ENCODE data around the gene PPP1R10. TPM values are rescaled to one million over a fixed set of nuclear protein-coding genes. Genes with fewer than 3 reads are reported as not detected.
A peak's percentile ranks its signal among the peaks of the same experiment; 100 is the strongest.

PPP1R10 gene
- total RNA-seq, 4 donors from 2014 or later, result 24.1 to 31.5 (median 27.0) TPM

DNA sequence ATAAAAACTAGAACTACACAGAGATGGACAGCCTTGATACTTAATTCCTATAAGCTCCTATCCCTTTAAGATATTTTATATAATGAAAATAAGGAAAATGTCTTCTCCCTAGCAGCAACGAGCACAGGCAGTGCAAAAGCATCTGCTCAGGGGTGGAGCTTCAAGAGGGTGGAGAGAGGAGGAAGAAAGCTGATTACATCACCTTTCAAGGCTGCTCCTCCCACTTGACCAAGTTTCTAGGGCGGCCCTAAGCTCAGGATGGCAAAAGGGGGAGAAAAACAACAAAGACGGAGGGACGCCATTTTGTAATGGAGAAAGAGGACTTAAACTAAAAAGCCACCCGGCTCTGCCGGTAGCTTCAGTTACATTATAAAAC, 2.2 kb downstream of the PPP1R10 start:
- H3K27me3 ChIP-seq, result no peaks in the 10 kb centered on the region
- TF ChIP-seq, protein P1, sequence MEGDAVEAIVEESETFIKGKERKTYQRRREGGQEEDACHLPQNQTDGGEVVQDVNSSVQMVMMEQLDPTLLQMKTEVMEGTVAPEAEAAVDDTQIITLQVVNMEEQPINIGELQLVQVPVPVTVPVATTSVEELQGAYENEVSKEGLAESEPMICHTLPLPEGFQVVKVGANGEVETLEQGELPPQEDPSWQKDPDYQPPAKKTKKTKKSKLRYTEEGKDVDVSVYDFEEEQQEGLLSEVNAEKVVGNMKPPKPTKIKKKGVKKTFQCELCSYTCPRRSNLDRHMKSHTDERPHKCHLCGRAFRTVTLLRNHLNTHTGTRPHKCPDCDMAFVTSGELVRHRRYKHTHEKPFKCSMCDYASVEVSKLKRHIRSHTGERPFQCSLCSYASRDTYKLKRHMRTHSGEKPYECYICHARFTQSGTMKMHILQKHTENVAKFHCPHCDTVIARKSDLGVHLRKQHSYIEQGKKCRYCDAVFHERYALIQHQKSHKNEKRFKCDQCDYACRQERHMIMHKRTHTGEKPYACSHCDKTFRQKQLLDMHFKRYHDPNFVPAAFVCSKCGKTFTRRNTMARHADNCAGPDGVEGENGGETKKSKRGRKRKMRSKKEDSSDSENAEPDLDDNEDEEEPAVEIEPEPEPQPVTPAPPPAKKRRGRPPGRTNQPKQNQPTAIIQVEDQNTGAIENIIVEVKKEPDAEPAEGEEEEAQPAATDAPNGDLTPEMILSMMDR (IDR thresholded peaks at IDR 0.05 in 4 of 5, conservative IDR thresholded peaks at IDR 0.05 in 1 of 5), result no peak
- TF ChIP-seq POLR2A (IDR thresholded peaks at IDR 0.05), result peak; percentile 73 to 95
- in situ Hi-C loops (cut with MboI; ENCODE audit: low sequenced_read_pairs in 4 of 4), result loop anchor here in 1 of 4 donors (25.0 kb wide), 1 partner anchor 1572 kb away; the partner anchor contains the start of genes AGER, AGPAT1, GPSM3 and PBX2
- no peaks in the 10 kb centered on the region for H3K9me3 ChIP-seq
- DNase-seq, result peak; percentile 91 to 93
- intact Hi-C loops (cut with DNase I; ENCODE audit: low total_unique reads), result loop anchor here (5.0 to 10.0 kb wide), 6 partner anchors 57 to 1210 kb away; partner anchors contain the start of genes DDX39B, DHX16, HLA-E and HSPA1B
- peak; percentile 73 to 76 for ATAC-seq
- H3K36me3 ChIP-seq, result peaks cover 3 to 19% of the 10 kb centered on the region in 2 donors
- H3K27ac ChIP-seq, result peak overlapping the region; percentile 95 to 99 (median 98)
- peak overlapping the region; percentile 71 to 89 (median 82) for H3K4me3 ChIP-seq
- H3K4me1 ChIP-seq, result peaks cover 46 to 54% of the 10 kb centered on the region in 2 donors

DNA sequence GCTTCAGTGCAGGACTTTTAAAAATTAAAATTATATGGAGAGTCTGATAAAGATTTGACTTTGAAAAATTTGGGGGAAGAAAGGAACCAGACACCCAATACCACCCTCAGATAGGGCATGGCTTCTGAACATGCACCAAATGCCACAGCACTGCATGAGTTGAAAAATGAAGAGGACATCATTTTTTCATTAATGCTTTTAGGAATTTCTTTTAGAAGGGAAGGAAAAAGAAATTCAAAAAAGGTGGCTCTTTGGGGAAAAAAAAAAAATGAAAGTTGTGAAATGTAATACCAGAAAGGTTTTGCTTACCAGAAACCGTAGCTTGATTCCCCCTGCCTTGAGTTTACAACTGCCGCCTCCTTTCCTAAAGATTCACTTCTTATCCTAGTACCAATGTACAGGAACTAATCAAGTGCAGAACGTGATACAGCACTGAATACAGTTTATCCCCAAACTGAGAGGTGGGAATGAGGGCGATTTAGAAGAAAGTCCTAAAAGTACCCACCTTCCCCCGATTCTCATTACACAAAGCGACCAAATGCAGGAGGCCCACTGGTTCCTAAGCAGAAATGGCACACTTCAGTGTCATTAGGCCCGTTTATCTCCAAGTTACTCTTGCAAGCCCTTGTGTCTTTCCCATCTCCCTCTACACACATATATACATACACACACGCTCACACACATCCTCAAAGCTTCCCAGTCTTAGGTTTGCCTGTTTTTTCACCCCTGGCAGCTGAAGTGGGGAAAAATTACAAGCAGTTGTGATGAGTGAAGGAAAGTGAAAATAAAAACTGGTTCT, 2.8 kb downstream of the PPP1R10 start:
- no peaks in the 10 kb centered on the region for H3K9me3 ChIP-seq
- ATAC-seq, result no peak
- intact Hi-C loops (cut with DNase I; ENCODE audit: low total_unique reads) (loop anchor here (5.0 to 10.0 kb wide), 4 partner anchors 72 to 1211 kb away; partner anchors contain the start of genes HLA-E, HSPA1B and PRRC2A), in situ Hi-C loops (cut with MboI; ENCODE audit: low sequenced_read_pairs in 4 of 4) (loop anchor here in 1 of 4 donors (25.0 kb wide), 1 partner anchor 1573 kb away; the partner anchor contains the start of genes AGER, AGPAT1, GPSM3 and PBX2)
- no peaks in the 10 kb centered on the region for H3K27me3 ChIP-seq
- no peak for TF ChIP-seq POLR2A (IDR thresholded peaks at IDR 0.05)
- TF ChIP-seq, protein P1 (IDR thresholded peaks at IDR 0.05 in 4 of 5, conservative IDR thresholded peaks at IDR 0.05 in 1 of 5), result no peak
- no peak for DNase-seq
- H3K36me3 ChIP-seq, result peaks cover 3 to 20% of the 10 kb centered on the region in 2 donors
- peak overlapping the region; percentile 95 to 99 (median 98) for H3K27ac ChIP-seq
- H3K4me3 ChIP-seq, result peak overlapping the region; percentile 48 to 89 (median 78)
- H3K4me1 ChIP-seq, result peaks cover 50 to 57% of the 10 kb centered on the region in 2 donors

DNA sequence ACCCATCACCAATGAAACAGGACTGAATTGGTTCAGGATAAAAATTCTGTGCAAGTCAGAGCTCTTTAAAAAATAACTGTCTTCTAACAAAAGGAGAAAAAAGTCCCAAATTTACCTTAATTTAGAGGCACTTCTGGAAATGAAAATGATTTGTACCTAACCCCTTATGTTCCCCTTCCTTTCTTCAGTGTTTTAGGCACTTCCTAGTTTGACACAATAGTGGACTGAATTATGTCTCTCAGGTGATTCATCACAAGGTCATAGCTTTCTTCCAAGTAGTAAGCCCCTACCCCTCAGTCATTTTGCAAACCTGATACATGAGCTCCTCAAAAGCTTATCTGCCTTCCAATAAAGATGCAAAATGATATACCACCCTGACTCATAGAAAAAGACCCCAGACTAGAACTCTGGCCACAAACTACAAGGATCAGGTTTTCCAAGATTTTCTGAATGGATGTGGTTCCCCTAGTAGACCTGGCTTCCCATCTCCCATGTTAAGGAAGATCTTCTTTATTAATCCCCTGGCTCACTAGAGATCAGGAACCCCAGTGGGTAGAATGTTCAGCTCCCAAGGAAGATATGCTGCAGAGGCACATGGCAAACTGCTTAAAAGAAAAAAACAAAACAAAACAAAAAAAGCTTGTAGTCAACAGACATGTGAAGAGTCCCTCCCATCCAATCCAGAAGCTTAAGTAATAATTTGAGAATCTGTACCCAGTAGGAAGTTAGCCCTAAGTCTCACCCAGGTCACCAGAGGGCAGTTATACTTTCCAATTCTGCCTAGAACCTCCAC, 3.6 kb downstream of the PPP1R10 start:
- DNase-seq (no peak), ATAC-seq (no peak)
- H3K36me3 ChIP-seq, result peaks cover 3 to 28% of the 10 kb centered on the region in 2 donors
- in situ Hi-C loops (cut with MboI; ENCODE audit: low sequenced_read_pairs in 4 of 4) (loop anchor here in 1 of 4 donors (25.0 kb wide), 1 partner anchor 1574 kb away; the partner anchor contains the start of genes AGER, AGPAT1, GPSM3 and PBX2), intact Hi-C loops (cut with DNase I; ENCODE audit: low total_unique reads) (loop anchor here (5.0 to 10.0 kb wide), 4 partner anchors 71 to 1211 kb away; partner anchors contain the start of genes HLA-E, HSPA1B and PRRC2A)
- H3K27me3 ChIP-seq, result no peaks in the 10 kb centered on the region
- H3K27ac ChIP-seq, result peak overlapping the region; percentile 95 to 99 (median 98)
- peaks cover 42 to 50% of the 10 kb centered on the region in 2 donors for H3K4me1 ChIP-seq
- TF ChIP-seq, protein P1 (IDR thresholded peaks at IDR 0.05 in 4 of 5, conservative IDR thresholded peaks at IDR 0.05 in 1 of 5), result no peak
- no peak for TF ChIP-seq POLR2A (IDR thresholded peaks at IDR 0.05)
- H3K4me3 ChIP-seq, result peak overlapping the region; percentile 48 to 89 (median 78)
- H3K9me3 ChIP-seq, result no peaks in the 10 kb centered on the region

DNA sequence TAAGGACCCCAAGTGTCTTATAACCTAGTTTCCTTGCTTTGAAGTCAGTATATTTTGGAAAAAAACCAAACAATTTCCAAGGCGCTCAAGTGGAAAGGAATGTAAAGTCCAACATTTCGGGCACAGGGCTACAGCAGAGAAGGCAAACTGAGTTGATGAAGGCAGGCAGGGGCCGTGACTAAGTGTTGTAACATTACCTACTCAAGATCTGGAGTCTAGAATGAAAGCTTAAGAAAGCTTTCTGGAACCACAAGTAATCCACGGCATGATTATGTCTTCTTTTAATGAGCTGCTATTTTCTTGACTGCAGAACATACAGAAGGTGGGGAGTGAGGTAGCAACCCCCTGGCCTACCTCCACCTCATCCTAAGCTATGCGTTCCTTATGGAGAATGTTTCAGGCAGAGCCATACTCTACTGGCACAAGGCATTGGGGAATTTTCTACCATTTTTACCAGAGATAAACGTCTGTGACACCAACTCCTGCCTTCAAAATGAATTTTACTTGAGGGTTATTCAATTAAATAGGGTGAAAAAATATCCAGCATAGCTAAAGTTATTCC, 4.3 kb downstream of the PPP1R10 start:
- no peak overlapping the region for H3K4me3 ChIP-seq
- no peaks in the 10 kb centered on the region for H3K27me3 ChIP-seq
- H3K9me3 ChIP-seq, result no peaks in the 10 kb centered on the region
- peaks cover 40 to 46% of the 10 kb centered on the region in 2 donors for H3K4me1 ChIP-seq
- in situ Hi-C loops (cut with MboI; ENCODE audit: low sequenced_read_pairs in 4 of 4) (loop anchor here in 1 of 4 donors (25.0 kb wide), 1 partner anchor 1575 kb away; the partner anchor contains the start of genes AGER, AGPAT1, GPSM3 and PBX2), intact Hi-C loops (cut with DNase I; ENCODE audit: low total_unique reads) (loop anchor here (5.0 to 10.0 kb wide), 4 partner anchors 70 to 1212 kb away; partner anchors contain the start of genes HLA-E, HSPA1B and PRRC2A)
- TF ChIP-seq POLR2A (IDR thresholded peaks at IDR 0.05), result no peak
- TF ChIP-seq, protein P1 (IDR thresholded peaks at IDR 0.05 in 4 of 5, conservative IDR thresholded peaks at IDR 0.05 in 1 of 5), result no peak
- DNase-seq, result no peak
- no peak for ATAC-seq
- peaks cover 3 to 34% of the 10 kb centered on the region in 2 donors for H3K36me3 ChIP-seq
- H3K27ac ChIP-seq, result peak overlapping the region; percentile 95 to 99 (median 98)

Measured in gastrocnemius medialis (tissue), 4 donors.